ENCODE measurements around the gene RNF169.

RNF169 gene

DNA sequence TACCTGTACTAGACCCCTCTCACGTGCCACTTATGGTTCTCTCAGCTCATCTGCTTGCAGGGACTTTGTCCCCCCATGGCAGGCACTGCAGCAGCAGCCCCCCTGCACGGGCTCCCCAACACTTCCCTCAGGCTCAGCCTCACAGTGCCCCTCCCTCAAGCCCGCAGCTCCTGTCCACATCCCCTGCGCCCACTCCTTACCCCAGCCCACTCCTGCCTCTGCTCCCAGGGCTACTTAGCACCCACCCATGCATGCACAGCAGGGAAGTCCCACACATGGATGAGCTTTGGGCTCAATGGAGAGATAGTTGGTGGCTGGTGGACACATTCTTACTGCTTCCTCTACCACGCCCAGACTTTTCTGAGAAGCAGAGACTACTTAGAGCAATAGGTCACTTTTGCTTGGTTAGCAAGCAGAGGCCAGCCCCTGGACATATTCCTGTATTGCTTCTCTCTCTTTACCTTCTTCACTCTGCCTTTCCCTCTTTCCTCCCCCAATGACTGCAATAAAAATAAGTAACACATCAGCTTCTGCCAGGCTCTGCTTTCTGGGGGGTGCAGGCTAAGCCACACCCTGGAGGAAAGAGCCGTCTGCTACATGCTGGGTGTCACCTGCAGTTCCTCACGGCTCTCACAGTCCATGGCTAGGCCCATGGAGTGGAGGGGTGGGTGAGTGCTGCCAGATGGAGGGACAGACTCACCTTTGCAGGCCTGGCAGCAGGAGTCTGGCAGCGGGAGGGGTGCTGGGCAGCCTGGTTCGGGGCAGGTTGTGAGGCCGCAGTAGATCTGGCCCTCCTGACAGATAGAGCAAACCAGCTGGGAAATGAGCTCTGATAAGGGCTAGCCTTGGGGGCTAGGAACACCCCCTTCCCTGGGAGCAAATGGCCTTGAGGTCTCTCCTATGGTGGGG, 40.8 kb upstream of the RNF169 start:
- TF ChIP-seq, protein P1, sequence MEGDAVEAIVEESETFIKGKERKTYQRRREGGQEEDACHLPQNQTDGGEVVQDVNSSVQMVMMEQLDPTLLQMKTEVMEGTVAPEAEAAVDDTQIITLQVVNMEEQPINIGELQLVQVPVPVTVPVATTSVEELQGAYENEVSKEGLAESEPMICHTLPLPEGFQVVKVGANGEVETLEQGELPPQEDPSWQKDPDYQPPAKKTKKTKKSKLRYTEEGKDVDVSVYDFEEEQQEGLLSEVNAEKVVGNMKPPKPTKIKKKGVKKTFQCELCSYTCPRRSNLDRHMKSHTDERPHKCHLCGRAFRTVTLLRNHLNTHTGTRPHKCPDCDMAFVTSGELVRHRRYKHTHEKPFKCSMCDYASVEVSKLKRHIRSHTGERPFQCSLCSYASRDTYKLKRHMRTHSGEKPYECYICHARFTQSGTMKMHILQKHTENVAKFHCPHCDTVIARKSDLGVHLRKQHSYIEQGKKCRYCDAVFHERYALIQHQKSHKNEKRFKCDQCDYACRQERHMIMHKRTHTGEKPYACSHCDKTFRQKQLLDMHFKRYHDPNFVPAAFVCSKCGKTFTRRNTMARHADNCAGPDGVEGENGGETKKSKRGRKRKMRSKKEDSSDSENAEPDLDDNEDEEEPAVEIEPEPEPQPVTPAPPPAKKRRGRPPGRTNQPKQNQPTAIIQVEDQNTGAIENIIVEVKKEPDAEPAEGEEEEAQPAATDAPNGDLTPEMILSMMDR (IDR thresholded peaks at IDR 0.05; ENCODE audit: low read depth, low read length, missing control alignments): no peak
- H3K4me3 ChIP-seq (ENCODE audit: low read depth, low read length): no peak overlapping the region
- DNase-seq (ENCODE audit: low read depth): no peak

DNA sequence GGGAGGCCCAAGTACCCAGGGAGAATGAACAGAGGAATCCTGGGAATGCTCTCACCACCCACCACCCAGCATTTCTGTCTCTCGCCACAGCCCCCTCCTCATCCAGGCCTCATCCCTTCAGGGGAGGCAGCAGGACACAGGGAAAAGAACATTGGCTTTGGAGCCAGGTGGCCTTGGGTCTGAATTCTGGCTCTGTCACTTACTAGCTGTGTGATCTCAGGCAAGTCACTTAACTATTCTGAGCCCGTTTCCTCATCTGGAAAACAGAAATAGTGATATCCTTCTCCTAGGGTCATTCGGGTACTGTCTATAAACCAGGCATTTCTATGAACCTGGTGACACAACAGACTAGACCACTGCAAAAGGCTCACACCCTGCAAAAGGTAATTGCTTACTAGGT, 39.5 kb upstream of the RNF169 start:
- TF ChIP-seq, protein P1 (IDR thresholded peaks at IDR 0.05; ENCODE audit: low read depth, low read length, missing control alignments): no peak

DNA sequence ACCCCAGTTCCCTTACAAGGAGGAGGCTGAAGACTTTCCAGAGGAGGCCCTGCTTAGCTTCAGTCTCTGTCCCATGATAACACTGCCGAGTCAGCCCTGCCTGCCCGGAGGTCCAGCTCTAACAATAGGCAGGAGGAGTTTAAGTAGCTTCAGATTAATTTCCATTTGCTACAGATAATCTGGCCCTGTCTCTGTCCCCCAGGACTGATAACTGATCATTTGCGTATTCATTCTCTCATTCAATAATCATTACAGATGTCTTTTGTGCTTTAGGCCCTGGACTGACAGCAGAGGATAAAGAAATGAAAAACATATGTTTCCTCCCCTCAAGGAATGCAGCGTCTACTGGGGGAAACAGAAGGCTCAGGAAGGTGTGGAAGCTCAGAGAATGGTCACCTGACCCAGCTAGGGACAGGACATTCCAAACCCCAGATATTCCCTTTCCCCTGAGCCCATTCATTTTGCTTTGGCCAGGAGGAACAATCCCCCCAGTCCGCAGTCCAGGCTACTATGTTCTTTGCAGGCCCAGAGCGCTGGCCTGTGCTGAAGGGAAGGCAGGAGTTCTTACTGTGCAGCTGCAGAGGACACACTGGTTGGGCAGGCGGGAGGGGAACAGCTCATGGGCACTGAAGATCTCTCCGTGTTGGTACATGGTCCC, 38.2 kb upstream of the RNF169 start:
- DNase-seq (ENCODE audit: low read depth): no peak
- H3K4me3 ChIP-seq (ENCODE audit: low read depth, low read length): no peak overlapping the region
- TF ChIP-seq, protein P1 (IDR thresholded peaks at IDR 0.05; ENCODE audit: low read depth, low read length, missing control alignments): no peak

More for the DNA sequence above, 39.5 kb upstream of the RNF169 start:
- no peak overlapping the region for H3K4me3 ChIP-seq (ENCODE audit: low read depth, low read length)
- DNase-seq (ENCODE audit: low read depth): no peak

DNA sequence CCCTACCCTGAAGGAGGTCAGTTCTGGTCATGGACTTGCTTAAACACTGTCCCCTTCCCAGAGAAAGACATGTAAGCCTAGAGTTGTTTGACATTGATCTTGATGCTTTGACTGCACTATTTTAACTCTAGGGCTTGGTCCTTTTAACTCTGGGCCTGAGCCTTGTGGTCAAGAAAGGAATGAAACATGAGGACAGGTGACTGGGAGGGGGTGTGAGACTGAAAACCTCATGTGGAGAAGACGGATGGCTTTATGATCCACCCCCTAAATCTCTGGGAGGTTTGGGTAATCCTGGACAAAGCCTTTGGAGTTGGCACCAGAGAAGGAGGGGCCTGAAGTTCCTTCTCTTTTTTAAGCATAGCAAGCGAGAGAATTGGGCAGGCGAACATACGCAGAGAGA, 35.0 kb upstream of the RNF169 start:
- TF ChIP-seq, protein P1 (IDR thresholded peaks at IDR 0.05; ENCODE audit: low read depth, low read length, missing control alignments): no peak
- DNase-seq (ENCODE audit: low read depth): no peak
- no peak overlapping the region for H3K4me3 ChIP-seq (ENCODE audit: low read depth, low read length)

DNA sequence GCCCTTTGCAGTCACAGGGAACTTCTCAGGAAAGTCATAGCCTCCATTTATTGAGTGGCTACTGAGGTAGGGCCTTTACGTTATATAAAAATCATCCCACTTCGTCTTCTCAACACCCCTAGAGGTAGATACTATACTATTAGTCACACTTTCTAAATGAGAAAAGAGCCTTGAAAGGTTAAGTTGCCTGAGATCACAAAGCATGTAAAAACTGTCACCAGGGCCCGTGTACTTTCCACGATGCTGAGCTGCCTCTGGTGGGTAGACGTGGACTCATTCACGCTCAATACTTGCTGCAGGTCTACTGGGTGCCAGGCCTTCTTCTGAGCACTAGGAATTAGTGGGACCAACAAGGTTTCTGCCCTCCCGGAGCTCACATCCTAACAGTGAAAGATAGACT, 33.7 kb upstream of the RNF169 start:
- no peak overlapping the region for H3K4me3 ChIP-seq (ENCODE audit: low read depth, low read length)
- no peak for DNase-seq (ENCODE audit: low read depth)
- TF ChIP-seq, protein P1 (IDR thresholded peaks at IDR 0.05; ENCODE audit: low read depth, low read length, missing control alignments): no peak

DNA sequence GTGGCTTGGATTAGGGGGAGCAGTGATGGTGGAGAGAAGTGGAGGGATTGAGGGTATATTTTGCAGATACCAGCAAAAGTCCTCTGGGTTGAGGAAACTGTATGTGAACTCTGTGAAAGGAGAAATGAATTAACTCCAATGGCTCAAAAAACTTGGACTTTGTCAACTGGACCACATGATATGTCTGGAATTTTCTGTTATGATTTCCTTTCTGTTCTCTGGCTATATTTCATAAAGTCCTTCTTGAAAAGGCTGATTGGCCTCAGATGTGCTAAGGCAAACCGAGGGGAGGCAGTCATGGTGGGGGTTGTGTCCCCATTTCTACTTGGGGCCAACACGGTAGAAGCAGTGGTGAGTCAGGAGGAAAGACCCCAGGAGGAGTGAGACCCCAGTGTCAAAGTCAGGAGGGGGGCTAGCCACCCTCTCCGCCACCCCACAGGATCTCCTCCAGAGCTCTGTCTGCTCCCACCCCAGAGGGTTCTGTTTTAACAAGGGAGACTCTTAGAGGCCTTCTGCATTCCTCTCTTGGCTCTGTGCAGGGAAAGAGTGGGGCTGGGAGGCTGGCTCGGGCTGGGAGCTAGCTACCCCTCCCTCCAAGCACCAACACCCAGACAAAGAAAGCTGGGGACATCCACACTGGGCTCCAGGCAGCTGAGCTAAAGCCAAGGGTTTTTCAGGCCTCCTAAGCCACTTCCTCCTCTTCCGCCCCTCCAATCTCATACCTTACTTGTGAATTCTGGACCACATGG, 31.3 kb upstream of the RNF169 start:
- TF ChIP-seq, protein P1 (IDR thresholded peaks at IDR 0.05; ENCODE audit: low read depth, low read length, missing control alignments): no peak
- no peak overlapping the region for H3K4me3 ChIP-seq (ENCODE audit: low read depth, low read length)
- DNase-seq (ENCODE audit: low read depth): no peak
